HepG2 (cell line): ENCODE data around the gene BANP. TPM values are rescaled to one million over a fixed set of nuclear protein-coding genes. Genes with fewer than 3 reads are reported as not detected.

Experiments
- ATAC-seq: fragments of 200-7000 bp; cut with Tn5 transposase; 3 replicates; pipeline ENCODE4 v1.9.1; 2020; ENCODE audit warnings: mild to moderate bottlenecking, moderate library complexity
- BruUV-seq: library from RNA; stranded (reverse); fragments of 400-500 nt; replicated peaks from 2 replicates; lab custom pipeline; 2021; lab: Mats Ljungman, UMichigan
- CTCF ChIA-PET: fragments of 300-600 bp; formaldehyde crosslinking; extraction: SDS; loops from one replicate; lab custom pipeline; 2021; ENCODE audit warnings: low total read pairs, inconsistent platforms, low intra/inter-chr PET ratio; lab: Yijun Ruan, JAX
- POLR2A ChIA-PET: fragments of 350-600 bp; sonication (Branson Sonifier 250); formaldehyde crosslinking; loops from one replicate; lab custom pipeline; 2020; ENCODE audit warnings: antibody characterized with exemption, inconsistent platforms; lab: Yijun Ruan, JAX
- DNase-seq: peaks from one replicate; pipeline ENCODE4 v3.0.0-alpha.2; 2015; ENCODE audit warnings: low spot score
- FAIRE-seq: peaks from 3 replicates; lab custom pipeline; 2011; peaks lifted over from hg19 to GRCh38; lab: Jason Lieb, UNC
- H2AFZ ChIP-seq: one replicate; pipeline ENCODE4 v1.6.1; 2011; ENCODE audit warnings: low read length, inconsistent platforms
- H3K27ac ChIP-seq: fragments of 300-600 bp; 3 replicates; pipeline ENCODE4 v1.8.0; 2011; ENCODE audit warnings: mixed run types, mild to moderate bottlenecking, mixed read lengths, low read length, inconsistent platforms; ENCODE audit not compliant: insufficient read depth; ENCODE audit errors: extremely low read length
- H3K27me3 ChIP-seq, 2 experiments: fragments of 200-600 bp in 1 of 2; 2 replicates in 1 of 2; 3 replicates in 1 of 2; pipeline versions ENCODE4 v1.6.0 to v1.8.0; 2011; ENCODE audit warnings: low read length in 2 of 2, mild to moderate bottlenecking in 2 of 2, moderate library complexity in 2 of 2, inconsistent platforms in 1 of 2; ENCODE audit not compliant: insufficient read depth in 2 of 2, control insufficient read depth in 1 of 2
- H3K36me3 ChIP-seq, 2 experiments: fragments of 200-600 bp in 1 of 2; replicated peaks in 1 of 2; 2 replicates in 1 of 2; 3 replicates in 1 of 2; pipeline versions ENCODE4 v1.5.1 to v1.8.0; 2011; ENCODE audit warnings: low read length in 2 of 2, inconsistent platforms in 1 of 2; ENCODE audit not compliant: insufficient read depth in 2 of 2, control insufficient read depth in 1 of 2
- H3K4me1 ChIP-seq: 2 replicates; pipeline ENCODE4 v1.5.1; 2012; ENCODE audit warnings: low read length, inconsistent platforms; ENCODE audit not compliant: insufficient read depth
- H3K4me2 ChIP-seq: 2 replicates; pipeline ENCODE4 v1.6.0; 2011; ENCODE audit warnings: low read depth, low read length, inconsistent platforms
- H3K4me3 ChIP-seq, 3 experiments: fragments of 200-600 bp in 1 of 3; sonication (generic), shearing (Covaris generic) in 1 of 3; replicated peaks in 1 of 3; 2 replicates each; pipeline ENCODE4 v1.5.1; 2011 to 2016; ENCODE audit warnings: low read length in 3 of 3, inconsistent platforms in 2 of 3, low read depth in 2 of 3, mild to moderate bottlenecking in 2 of 3, control low read depth in 1 of 3, mixed read lengths in 1 of 3; ENCODE audit not compliant: insufficient read depth in 1 of 3
- H3K79me2 ChIP-seq: one replicate; pipeline ENCODE4 v1.6.1; 2011; ENCODE audit warnings: low read length, inconsistent platforms; ENCODE audit not compliant: insufficient read depth
- H3K9ac ChIP-seq: 2 replicates; pipeline ENCODE4 v1.6.0; 2011; ENCODE audit warnings: mild to moderate bottlenecking, low read depth, low read length, inconsistent platforms; ENCODE audit not compliant: insufficient read depth
- H3K9me3 ChIP-seq: 2 replicates; pipeline ENCODE4 v1.5.1; 2012; ENCODE audit warnings: mild to moderate bottlenecking, low read length
- H4K20me1 ChIP-seq: 2 replicates; pipeline ENCODE4 v1.6.0; 2011; ENCODE audit warnings: inconsistent platforms, mild to moderate bottlenecking, low read length, moderate library complexity; ENCODE audit not compliant: insufficient read depth
- ELF1 ChIP-seq: sonication (generic); formaldehyde crosslinking; IDR thresholded peaks from 2 replicates; pipeline ENCODE4 v1.4.0; 2020; ENCODE audit warnings: missing genetic modification reagents
- REXO4 ChIP-seq: sonication (generic); formaldehyde crosslinking; IDR thresholded peaks from 2 replicates; pipeline ENCODE4 v1.8.0; 2022; ENCODE audit warnings: missing genetic modification reagents, mild to moderate bottlenecking, borderline replicate concordance
- ZNF670 ChIP-seq: sonication (generic); formaldehyde crosslinking; IDR thresholded peaks from 2 replicates; pipeline ENCODE4 v1.8.0; 2022; ENCODE audit warnings: mild to moderate bottlenecking, missing genetic modification reagents, borderline replicate concordance
- WGBS: methylation state at CpG from one replicate; pipeline ENCODE4 v1.1.6; 2017; ENCODE audit warnings: low lambda C conversion rate; 5-methylcytosine and 5-hydroxymethylcytosine counted together
- in situ Hi-C: cut with HindIII; loops from 2 replicates; pipeline ENCODE4 v1.10.0; 2017; ENCODE audit warnings: low pct_unique_long_range_greater_than_20kb; ENCODE audit not compliant: extremely low pct_ligation_motif_present
- intact Hi-C: fragments of 100-400 bp; cut with micrococcal nuclease; formaldehyde crosslinking; loops from one replicate; pipeline ENCODE4 v1.10.0; 2022; ENCODE audit not compliant: unreplicated experiment
- polyA plus RNA-seq, 8 experiments: library from polyadenylated mRNA; depleted of rRNA in 3 of 8; stranded (reverse) in 7 of 8; unstranded in 1 of 8; fragments of >200 nt; fragmentation: Illumina TruSeq in 4 of 8; extraction: Trizol in 4 of 8; gene quantifications; 2 replicates each; pipeline versions ENCODE4 v1.2.1 to v1.2.3, GENCODE V29; 2011 to 2016; ENCODE audit warnings: low read depth in 4 of 8, missing spikeins in 1 of 8, mixed read lengths in 1 of 8; ENCODE audit not compliant: insufficient read depth in 1 of 8
- total RNA-seq, 5 experiments: library from RNA; depleted of rRNA; stranded (reverse); fragments of >200 nt; fragmentation: Illumina TruSeq; extraction: Trizol; gene quantifications; 2 replicates each; pipeline ENCODE4 v1.2.3, GENCODE V29; 2016; ENCODE audit warnings: low read depth in 1 of 5

BANP gene
- total and polyA plus RNA-seq, 2 of the 13 experiments (the other 11 are each of a cell fraction or from before 2014, with no cell fraction given), result 20.2 to 23.8 TPM

DNA sequence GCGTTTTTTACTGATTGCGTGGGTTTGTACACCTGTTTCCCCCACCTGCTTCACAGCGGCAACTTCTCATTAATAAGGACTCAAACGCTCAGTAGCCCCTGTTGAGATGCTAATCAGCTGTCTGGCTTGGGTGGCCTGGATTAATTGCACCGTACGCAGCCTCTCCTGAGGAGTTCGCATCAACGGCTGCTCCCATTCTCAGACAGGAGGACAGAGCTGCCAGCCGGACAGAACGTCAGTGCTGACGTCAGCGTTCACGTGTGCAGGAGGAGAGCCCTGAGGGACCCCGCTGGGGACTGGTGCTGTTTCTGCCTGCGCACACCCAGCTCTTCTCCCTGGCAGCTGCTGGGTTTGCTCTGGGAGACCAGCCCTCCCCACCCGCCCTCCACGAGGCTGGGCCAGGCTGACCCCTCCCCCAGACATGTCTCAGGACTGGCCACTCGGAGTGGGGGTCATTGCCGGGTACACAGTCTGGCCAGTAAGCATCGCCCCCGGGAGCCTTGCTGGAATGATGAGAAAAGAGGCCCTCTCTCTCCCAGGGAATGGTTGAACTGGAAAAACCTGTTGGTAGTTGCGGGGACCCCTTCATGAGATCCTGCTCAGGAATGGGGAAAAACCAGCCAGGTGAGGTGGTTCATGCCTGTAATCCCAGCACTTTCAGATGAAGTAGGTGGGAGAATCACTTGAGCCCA, 5.7 kb upstream of the BANP start (continued):
- no peak for TF ChIP-seq REXO4 (CRISPR knock-in tag)

DNA sequence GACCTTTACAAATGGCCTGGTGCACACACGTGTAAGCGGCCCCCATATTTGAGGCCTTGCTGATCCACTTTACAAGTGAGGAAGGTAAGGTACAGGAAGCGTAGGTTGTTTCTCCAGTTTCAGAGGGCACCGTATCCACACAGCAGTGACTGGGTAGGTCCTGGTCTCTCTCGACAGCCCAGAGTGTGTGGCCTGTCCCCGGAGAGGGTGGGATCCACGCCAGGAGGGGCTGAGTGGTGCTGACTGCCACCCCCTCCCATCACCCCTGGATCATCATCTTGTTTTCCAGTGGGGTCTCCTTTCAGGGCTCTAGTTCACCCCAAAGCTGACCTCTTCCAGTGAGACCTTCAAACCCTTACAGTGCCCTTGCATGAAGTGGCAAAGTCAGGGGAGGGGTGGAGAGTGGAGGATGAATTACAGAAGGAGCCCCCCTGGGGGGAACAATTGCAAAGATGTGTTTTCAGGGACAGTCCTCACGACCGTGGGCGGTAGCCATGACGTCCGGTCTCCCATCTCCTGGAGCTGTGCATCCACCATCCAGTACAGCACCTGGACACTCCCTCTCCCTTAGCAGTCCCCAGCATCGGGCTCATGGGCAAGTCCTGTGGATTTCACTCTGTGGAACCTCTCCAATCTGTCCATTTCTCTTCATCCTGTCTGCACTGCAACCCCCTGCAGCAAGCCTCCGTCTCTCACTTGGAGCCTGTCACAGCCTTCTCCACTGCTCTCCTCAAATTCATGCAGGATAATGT, 4.5 kb upstream of the BANP start:
- Histone ChIP-seq H3K27ac (no peak overlapping the region), H3K79me2 (peaks cover 1% of the 10 kb centered on the region), H3K9me3 (no peaks in the 10 kb centered on the region), H3K4me2 (no peak overlapping the region), H2AFZ (no peak overlapping the region), H3K36me3 (no peaks in the 10 kb centered on the region)
- WGBS, result 81% methylated on average over 10 of the region's 14 CpGs
- in situ Hi-C loops, result no loop called here
- FAIRE-seq (no peak), DNase-seq (no peak)
- CTCF ChIA-PET, result no interaction called here
- TF ChIP-seq ELF1, result no peak
- no peak for TF ChIP-seq ZNF670
- TF ChIP-seq, all 625 proteins: peak for 0
- POLR2A ChIA-PET, result interaction anchor here (2.1 kb wide), 1 partner anchor 10 kb away, joined by 14 read pairs; the partner anchor contains the start of gene CA5A
- BruUV-seq, result no TSS peak
- Histone ChIP-seq H3K4me3 (no peak overlapping the region), H3K27me3 (no peaks in the 10 kb centered on the region), H4K20me1 (no peaks in the 10 kb centered on the region), H3K4me1 (peaks cover 70% of the 10 kb centered on the region), H3K9ac (no peak overlapping the region)
- ATAC-seq, result no peak
- intact Hi-C loops, result no loop called here
